Fibroblast of the aortic adventitia (primary cell): ENCODE results near the gene C14orf119. TPM values are rescaled to one million over a fixed set of nuclear protein-coding genes. Genes with fewer than 3 reads are reported as not detected.

ENCODE experiments used
- DNase-seq: peaks from one replicate; pipeline ENCODE4 v3.0.0-alpha.2; 2010; ENCODE audit warnings: low read depth
- H3K4me3 ChIP-seq: 2 replicates; pipeline ENCODE4 v1.5.1; 2011; ENCODE audit warnings: low read depth, mild to moderate bottlenecking, control low read depth, low read length, moderate library complexity
- total RNA-seq: library from RNA; depleted of rRNA; stranded (reverse); fragments of >200 nt; gene quantifications from 2 replicates; pipeline ENCODE4 v1.2.3, GENCODE V29; 2012; ENCODE audit warnings: low replicate concordance
- TF ChIP-seq, protein P1 (sequence below): IDR thresholded peaks from 2 replicates; pipeline ENCODE4 v1.5.1; 2011; ENCODE audit warnings: mild to moderate bottlenecking, low read length, control low read depth, inconsistent platforms; ENCODE audit not compliant: insufficient read depth

The C14orf119 gene
- total RNA-seq, 1 donor = 60.2 TPM

DNA sequence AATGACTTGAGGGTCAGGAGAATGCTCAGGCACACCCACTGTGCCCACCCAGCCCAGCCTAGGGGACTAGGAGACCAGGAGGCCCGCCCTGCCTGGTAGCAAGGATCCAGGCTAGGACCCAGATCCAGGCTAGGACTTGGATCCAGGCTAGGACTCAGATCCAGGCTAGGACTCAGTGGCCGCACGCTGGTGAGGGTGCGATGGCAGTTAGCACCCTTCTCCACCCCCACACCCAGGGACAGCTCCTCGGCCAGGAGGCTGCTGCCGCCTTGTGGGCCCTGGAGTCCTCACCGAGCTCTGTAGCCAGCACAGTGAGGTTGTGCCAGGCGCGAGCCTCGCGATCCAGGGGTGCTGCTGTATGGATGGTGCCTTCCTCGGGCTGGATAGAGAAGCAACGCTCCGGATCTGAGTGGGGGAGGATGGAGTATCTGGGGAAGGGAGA is 43.1 kb upstream of the C14orf119 start:
- TF ChIP-seq, protein P1, sequence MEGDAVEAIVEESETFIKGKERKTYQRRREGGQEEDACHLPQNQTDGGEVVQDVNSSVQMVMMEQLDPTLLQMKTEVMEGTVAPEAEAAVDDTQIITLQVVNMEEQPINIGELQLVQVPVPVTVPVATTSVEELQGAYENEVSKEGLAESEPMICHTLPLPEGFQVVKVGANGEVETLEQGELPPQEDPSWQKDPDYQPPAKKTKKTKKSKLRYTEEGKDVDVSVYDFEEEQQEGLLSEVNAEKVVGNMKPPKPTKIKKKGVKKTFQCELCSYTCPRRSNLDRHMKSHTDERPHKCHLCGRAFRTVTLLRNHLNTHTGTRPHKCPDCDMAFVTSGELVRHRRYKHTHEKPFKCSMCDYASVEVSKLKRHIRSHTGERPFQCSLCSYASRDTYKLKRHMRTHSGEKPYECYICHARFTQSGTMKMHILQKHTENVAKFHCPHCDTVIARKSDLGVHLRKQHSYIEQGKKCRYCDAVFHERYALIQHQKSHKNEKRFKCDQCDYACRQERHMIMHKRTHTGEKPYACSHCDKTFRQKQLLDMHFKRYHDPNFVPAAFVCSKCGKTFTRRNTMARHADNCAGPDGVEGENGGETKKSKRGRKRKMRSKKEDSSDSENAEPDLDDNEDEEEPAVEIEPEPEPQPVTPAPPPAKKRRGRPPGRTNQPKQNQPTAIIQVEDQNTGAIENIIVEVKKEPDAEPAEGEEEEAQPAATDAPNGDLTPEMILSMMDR = peak; percentile 37
- DNase-seq = peak; percentile 12
- H3K4me3 ChIP-seq = no peak overlapping the region

GRCh38 chr14:23052671-23053070 is 42.6 kb upstream of the C14orf119 start:
- DNase-seq = no peak
- TF ChIP-seq, protein P1 = no peak
- no peak overlapping the region for H3K4me3 ChIP-seq

- H3K4me3 ChIP-seq = no peak overlapping the region
- DNase-seq = no peak
- TF ChIP-seq, protein P1 = no peak
Observed at GRCh38 chr14:23053426-23053825, 41.9 kb upstream of the C14orf119 start.

DNA sequence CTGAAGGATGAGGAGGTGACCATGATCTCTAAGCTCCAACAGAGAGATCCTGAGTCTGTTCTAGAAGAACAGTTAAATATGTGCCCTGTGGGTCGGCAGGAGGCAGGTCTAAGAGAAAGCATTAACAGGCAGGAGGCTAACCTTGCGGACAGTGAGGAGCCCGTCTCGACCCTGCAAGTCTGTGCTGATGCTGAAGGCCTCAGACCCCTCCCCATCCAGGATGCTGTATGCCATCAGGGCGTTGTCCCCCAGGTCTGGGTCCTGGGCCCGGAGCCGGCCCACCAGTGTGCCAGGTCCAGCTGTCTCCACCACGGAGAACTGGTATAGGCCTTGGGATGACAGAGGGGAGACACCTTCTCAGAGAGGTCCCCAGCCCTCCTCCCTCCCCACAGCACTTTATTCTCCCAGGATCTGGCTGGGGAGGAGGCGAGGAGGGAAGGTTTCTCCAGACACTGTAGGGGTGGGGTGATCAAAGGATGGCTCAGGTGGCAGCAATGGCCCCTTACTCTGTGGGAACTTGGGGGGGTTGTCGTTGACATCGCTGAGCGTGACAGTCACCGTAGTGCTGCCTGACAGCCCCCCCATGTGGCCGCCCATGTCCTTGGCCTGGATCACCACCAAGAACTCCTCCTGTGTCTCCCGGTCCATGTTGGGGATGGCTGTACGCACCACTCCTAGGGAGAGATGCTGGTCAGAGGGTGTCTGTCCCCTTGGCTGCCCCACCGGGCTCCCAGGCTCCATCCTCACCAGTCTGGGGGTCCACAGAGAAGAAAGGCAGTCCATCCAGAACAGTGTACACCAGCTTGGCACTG is 41.1 kb upstream of the C14orf119 start:
- TF ChIP-seq, protein P1 = no peak
- DNase-seq = no peak
- no peak overlapping the region for H3K4me3 ChIP-seq

- no peak for DNase-seq
- TF ChIP-seq, protein P1 = no peak
- H3K4me3 ChIP-seq = no peak overlapping the region
Observed at GRCh38 chr14:23055147-23055550, 40.2 kb upstream of the C14orf119 start.

DNA sequence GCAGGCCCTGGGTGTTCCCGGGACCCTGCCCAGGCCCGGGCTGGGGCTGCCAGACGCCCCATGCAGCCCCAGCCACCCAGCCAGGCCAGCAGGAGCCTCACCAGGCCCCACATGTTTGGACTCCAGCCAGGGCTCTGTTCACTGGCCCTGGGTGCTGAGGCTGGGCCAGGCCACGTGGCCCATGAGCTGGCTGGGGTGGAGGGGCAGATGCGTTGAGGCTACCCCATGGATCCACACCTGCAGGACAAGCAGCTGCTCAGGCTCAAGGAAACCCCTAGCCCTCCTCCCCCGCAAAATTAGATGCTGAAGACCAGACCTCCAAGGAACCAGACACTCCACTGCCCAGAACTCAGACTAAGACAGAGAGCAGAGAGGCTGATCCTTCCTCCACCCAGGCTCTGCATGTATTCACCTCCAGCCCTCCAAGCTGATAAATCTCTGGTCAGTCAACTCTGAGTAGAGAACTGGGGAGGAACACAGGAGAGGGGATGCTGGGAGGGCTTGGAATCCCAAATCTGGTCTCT is 39.6 kb upstream of the C14orf119 start:
- no peak overlapping the region for H3K4me3 ChIP-seq
- DNase-seq = no peak
- TF ChIP-seq, protein P1 = no peak
